Astrocyte (in vitro differentiated cells and primary cell): ENCODE data around the gene PYGM. TPM values are rescaled to one million over a fixed set of nuclear protein-coding genes. Genes with fewer than 3 reads are reported as not detected.

Experiments
- DNase-seq: peaks from one replicate; pipeline ENCODE4 v3.0.0-alpha.2; 2010; ENCODE audit warnings: low read depth
- FAIRE-seq: peaks from 2 replicates; lab custom pipeline; 2011; peaks lifted over from hg19 to GRCh38; lab: Jason Lieb, UNC
- H2AFZ ChIP-seq: 2 replicates; pipeline ENCODE4 v1.6.0; 2012; ENCODE audit warnings: low read depth, low read length, inconsistent platforms
- H3K27ac ChIP-seq: 2 replicates; pipeline ENCODE4 v1.5.1; 2011; ENCODE audit warnings: low read depth, low read length, inconsistent platforms
- H3K27me3 ChIP-seq: 2 replicates; pipeline ENCODE4 v1.6.0; 2011; ENCODE audit warnings: low read length, inconsistent platforms; ENCODE audit not compliant: insufficient read depth
- H3K36me3 ChIP-seq: 2 replicates; pipeline ENCODE4 v1.5.1; 2011; ENCODE audit warnings: low read length, inconsistent platforms; ENCODE audit not compliant: insufficient read depth
- H3K4me1 ChIP-seq: 2 replicates; pipeline ENCODE4 v1.5.1; 2011; ENCODE audit warnings: low read length, inconsistent platforms; ENCODE audit not compliant: insufficient read depth
- H3K4me2 ChIP-seq: 2 replicates; pipeline ENCODE4 v1.6.0; 2012; ENCODE audit warnings: low read length, inconsistent platforms
- H3K4me3 ChIP-seq: 2 replicates; pipeline ENCODE4 v1.5.1; 2011; ENCODE audit warnings: low read depth, mild to moderate bottlenecking, low read length, inconsistent platforms; ENCODE audit not compliant: insufficient read depth
- H3K79me2 ChIP-seq: 2 replicates; pipeline ENCODE4 v1.6.0; 2012; ENCODE audit warnings: mild to moderate bottlenecking, low read length, inconsistent platforms; ENCODE audit not compliant: insufficient read depth
- H3K9ac ChIP-seq: 2 replicates; pipeline ENCODE4 v1.6.0; 2012; ENCODE audit warnings: mild to moderate bottlenecking, low read length, inconsistent platforms
- H3K9me3 ChIP-seq: 2 replicates; pipeline ENCODE4 v1.5.1; 2012; ENCODE audit warnings: low read depth, mild to moderate bottlenecking, low read length, inconsistent platforms; ENCODE audit not compliant: insufficient read depth
- H4K20me1 ChIP-seq: 2 replicates; pipeline ENCODE4 v1.6.0; 2012; ENCODE audit warnings: low read length, inconsistent platforms; ENCODE audit not compliant: insufficient read depth
- H3K27ac Mint-ChIP-seq: one replicate; pipeline ENCODE4 v1.8.0; 2021; ENCODE audit warnings: mild to moderate bottlenecking, mixed read lengths; ENCODE audit not compliant: unreplicated experiment
- H3K27me3 Mint-ChIP-seq: one replicate; pipeline ENCODE4 v1.8.0; 2021; ENCODE audit warnings: low read depth, mixed read lengths; ENCODE audit not compliant: unreplicated experiment
- H3K36me3 Mint-ChIP-seq: one replicate; pipeline ENCODE4 v1.8.0; 2021; ENCODE audit warnings: low read depth, mixed read lengths; ENCODE audit not compliant: unreplicated experiment
- H3K4me1 Mint-ChIP-seq: one replicate; pipeline ENCODE4 v1.8.0; 2021; ENCODE audit warnings: low read depth, mixed read lengths; ENCODE audit not compliant: unreplicated experiment
- H3K4me3 Mint-ChIP-seq: one replicate; pipeline ENCODE4 v1.8.0; 2021; ENCODE audit warnings: mild to moderate bottlenecking, moderate library complexity, mixed read lengths; ENCODE audit not compliant: unreplicated experiment
- H3K9me3 Mint-ChIP-seq: one replicate; pipeline ENCODE4 v1.8.0; 2021; ENCODE audit warnings: mild to moderate bottlenecking, mixed read lengths; ENCODE audit not compliant: unreplicated experiment
- EZH2 ChIP-seq: IDR thresholded peaks from 2 replicates; pipeline ENCODE4 v1.6.1; 2012; ENCODE audit warnings: mild to moderate bottlenecking, low read length, inconsistent platforms; ENCODE audit not compliant: insufficient read depth
- total RNA-seq: library from RNA; stranded (reverse); gene quantifications from 2 replicates; pipeline ENCODE4 v1.2.1, GENCODE V29; 2021
- TF ChIP-seq, protein P1 (sequence below): IDR thresholded peaks from 2 replicates; pipeline ENCODE4 v1.5.1; 2011; ENCODE audit warnings: low read depth, mild to moderate bottlenecking, inconsistent platforms, low read length, moderate library complexity; ENCODE audit not compliant: insufficient read depth

The PYGM gene
- total RNA-seq, 1 donor from 2014 or later = 0.68 TPM

DNA sequence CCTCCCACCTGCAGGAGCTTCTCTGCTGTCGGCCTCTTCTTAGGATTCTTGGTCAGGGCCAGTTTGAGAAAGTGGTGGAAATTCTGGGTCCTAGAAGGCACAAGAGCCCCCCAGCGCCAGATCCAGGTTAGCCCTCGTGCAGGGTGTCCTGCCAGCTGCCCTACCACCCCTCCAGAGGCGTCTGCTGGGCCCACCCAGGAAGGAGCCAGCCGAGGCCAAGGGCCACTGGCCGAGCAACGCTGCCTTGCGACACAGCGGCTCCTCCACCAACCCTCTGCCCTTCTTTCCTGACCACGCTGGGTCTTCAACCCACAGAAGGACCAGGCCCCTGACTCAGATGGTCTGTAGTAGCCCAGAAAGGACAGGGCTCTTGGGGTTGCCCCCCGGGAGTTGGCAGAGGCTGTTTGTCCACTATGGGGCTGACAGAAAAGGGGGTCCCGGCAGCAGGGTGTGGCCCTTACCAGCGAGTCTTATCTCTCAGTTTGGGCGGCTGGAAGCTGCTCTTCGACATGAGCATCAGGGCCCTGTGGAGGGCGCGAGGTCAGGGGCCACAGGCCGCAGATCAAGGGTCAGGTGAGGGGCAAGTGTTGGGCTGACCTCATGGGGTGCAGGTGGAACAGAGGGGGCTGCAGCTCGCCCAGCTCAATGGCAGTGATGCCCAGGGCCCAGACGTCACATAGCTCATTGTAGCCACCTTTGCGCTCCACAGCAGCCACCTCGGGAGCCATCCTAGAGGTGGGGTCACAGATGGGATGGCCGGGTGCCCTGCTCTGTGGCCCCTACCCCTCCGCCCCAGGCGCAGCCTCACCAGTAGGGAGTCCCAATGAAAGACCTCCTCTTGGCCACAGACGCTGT lies 40.8 kb upstream of the PYGM start:
- DNase-seq = no peak
- H3K4me1 Mint-ChIP-seq = peaks cover 2% of the 10 kb centered on the region
- no peaks in the 10 kb centered on the region for H3K27me3 ChIP-seq
- no peak overlapping the region for H3K4me2 ChIP-seq
- peaks cover 9% of the 10 kb centered on the region for H3K4me1 ChIP-seq
- no peak overlapping the region for H3K27ac Mint-ChIP-seq
- TF ChIP-seq, protein P1, sequence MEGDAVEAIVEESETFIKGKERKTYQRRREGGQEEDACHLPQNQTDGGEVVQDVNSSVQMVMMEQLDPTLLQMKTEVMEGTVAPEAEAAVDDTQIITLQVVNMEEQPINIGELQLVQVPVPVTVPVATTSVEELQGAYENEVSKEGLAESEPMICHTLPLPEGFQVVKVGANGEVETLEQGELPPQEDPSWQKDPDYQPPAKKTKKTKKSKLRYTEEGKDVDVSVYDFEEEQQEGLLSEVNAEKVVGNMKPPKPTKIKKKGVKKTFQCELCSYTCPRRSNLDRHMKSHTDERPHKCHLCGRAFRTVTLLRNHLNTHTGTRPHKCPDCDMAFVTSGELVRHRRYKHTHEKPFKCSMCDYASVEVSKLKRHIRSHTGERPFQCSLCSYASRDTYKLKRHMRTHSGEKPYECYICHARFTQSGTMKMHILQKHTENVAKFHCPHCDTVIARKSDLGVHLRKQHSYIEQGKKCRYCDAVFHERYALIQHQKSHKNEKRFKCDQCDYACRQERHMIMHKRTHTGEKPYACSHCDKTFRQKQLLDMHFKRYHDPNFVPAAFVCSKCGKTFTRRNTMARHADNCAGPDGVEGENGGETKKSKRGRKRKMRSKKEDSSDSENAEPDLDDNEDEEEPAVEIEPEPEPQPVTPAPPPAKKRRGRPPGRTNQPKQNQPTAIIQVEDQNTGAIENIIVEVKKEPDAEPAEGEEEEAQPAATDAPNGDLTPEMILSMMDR = no peak
- no peak for TF ChIP-seq EZH2
- no peaks in the 10 kb centered on the region for H3K9me3 Mint-ChIP-seq
- no peak overlapping the region for H3K4me3 Mint-ChIP-seq
- no peak overlapping the region for H3K27ac ChIP-seq
- FAIRE-seq = no peak
- peaks cover 2% of the 10 kb centered on the region for H3K36me3 ChIP-seq
- no peak overlapping the region for H3K9ac ChIP-seq
- H4K20me1 ChIP-seq = peaks cover 6% of the 10 kb centered on the region
- no peaks in the 10 kb centered on the region for H3K79me2 ChIP-seq
- H3K9me3 ChIP-seq = no peaks in the 10 kb centered on the region
- H3K4me3 ChIP-seq = no peak overlapping the region
- peaks cover 3% of the 10 kb centered on the region for H3K36me3 Mint-ChIP-seq
- H2AFZ ChIP-seq = no peak overlapping the region
- H3K27me3 Mint-ChIP-seq = no peaks in the 10 kb centered on the region

DNA sequence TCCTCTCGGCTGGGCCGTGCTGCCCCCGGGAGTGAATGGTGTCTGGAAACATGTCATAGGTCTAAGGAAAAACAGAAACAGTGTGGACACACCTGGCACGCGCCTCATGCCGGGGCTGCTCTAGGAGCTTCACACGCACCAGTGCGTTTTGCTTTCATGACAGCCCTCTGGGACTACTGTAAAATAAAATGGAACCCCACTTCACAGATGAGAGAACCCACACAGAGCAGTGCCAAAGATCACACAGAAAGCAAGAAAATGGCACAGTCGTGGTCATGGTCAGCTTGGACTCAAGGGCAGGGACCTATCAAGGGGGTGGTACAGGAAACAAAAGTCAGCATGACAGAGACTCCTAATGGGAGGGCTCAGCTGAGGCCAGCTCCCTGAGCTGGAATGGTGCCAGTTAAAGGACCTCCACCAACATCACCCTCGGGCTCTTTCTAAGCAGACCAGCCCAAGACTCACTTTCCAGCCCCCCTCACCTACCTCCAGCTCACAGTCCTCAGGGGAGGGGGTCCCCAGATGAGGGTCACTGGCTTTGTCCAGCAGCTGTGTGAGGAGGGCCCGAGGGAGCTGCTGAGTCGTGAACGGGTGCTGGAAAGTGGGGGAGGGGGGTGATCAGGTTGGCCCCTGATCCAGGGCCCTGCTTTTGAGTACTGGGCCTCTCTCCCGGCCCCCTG lies 40.0 kb upstream of the PYGM start:
- Histone ChIP-seq H3K4me2 (no peak overlapping the region), H3K79me2 (no peaks in the 10 kb centered on the region), H3K27ac (no peak overlapping the region), H3K27me3 (no peaks in the 10 kb centered on the region), H2AFZ (no peak overlapping the region), H3K9me3 (no peaks in the 10 kb centered on the region), H3K4me3 (no peak overlapping the region), H3K9ac (no peak overlapping the region), H4K20me1 (peaks cover 6% of the 10 kb centered on the region), H3K36me3 (no peaks in the 10 kb centered on the region), H3K4me1 (peaks cover 9% of the 10 kb centered on the region)
- Mint-ChIP-seq H3K36me3 (peaks cover 3% of the 10 kb centered on the region), H3K4me1 (peaks cover 2% of the 10 kb centered on the region), H3K9me3 (no peaks in the 10 kb centered on the region), H3K27ac (no peak overlapping the region), H3K27me3 (no peaks in the 10 kb centered on the region), H3K4me3 (no peak overlapping the region)
- DNase-seq (no peak), FAIRE-seq (no peak)
- TF ChIP-seq, protein P1 = no peak
- TF ChIP-seq EZH2 = no peak

DNA sequence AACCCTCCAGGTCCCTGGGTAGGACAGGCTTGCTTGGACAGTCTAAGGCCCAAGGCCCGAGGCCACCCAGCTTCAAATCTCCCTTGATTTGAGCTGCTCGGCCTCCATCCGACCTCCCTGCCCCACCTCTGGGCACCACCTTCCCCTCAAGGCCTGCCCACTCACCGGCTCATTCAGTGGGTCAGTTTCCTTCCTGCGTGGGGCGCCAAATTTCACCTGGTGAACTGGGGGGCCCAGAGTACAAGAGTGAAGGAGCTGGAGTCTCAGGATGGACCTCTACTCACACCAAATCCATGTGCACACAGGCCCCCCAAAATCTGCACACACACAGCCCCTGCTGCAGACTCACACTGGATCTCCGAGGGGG lies 39.5 kb upstream of the PYGM start:
- Mint-ChIP-seq H3K9me3 (no peaks in the 10 kb centered on the region), H3K36me3 (peaks cover 3% of the 10 kb centered on the region), H3K27me3 (no peaks in the 10 kb centered on the region), H3K4me3 (no peak overlapping the region), H3K27ac (no peak overlapping the region), H3K4me1 (peaks cover 2% of the 10 kb centered on the region)
- Histone ChIP-seq H3K27me3 (no peaks in the 10 kb centered on the region), H3K9me3 (no peaks in the 10 kb centered on the region), H3K9ac (no peak overlapping the region), H3K36me3 (no peaks in the 10 kb centered on the region), H4K20me1 (peaks cover 4% of the 10 kb centered on the region), H3K4me3 (no peak overlapping the region), H3K4me1 (peaks cover 7% of the 10 kb centered on the region), H3K79me2 (no peaks in the 10 kb centered on the region), H2AFZ (no peak overlapping the region), H3K4me2 (no peak overlapping the region), H3K27ac (no peak overlapping the region)
- TF ChIP-seq EZH2 = no peak
- TF ChIP-seq, protein P1 = no peak
- DNase-seq = no peak
- no peak for FAIRE-seq
